ENCODE results near the gene LRP1B. TPM values are rescaled to one million over a fixed set of nuclear protein-coding genes. Genes with fewer than 3 reads are reported as not detected.

The LRP1B gene
- polyA plus RNA-seq, 1 of the 3 experiments (the other 2 are of a cell fraction), result 0.28 TPM

DNA sequence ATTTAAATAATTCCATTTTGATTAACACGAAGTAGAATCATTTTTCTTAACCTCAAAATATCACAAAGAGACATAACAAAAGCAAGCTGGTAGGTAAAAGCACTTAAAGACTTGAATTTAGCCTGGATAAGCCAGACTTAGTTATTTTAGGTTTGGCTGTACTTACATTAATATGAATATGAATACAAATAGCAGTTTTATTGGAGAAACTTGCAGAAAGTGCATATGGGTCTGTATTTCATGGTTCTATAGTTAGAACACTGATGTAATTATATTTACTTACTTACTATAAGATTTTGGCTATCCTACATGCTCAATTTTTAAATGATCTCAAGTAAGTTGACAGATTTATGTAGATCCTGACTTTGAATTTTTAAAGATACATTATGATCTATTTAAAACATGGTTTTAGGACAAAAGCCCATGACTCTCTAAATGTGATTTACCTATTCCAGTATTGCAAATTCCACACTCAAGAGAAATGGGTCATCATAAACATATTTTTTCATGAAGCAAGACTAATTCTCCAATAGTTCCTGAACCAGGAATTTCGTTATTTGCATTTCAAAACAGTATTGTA is 1775.2 kb downstream of the LRP1B start (continued):
- no peak for TF ChIP-seq USF2 (IDR thresholded peaks at IDR 0.05; ENCODE audit: borderline replicate concordance, low read depth, low read length)
- TF ChIP-seq MAX (IDR thresholded peaks at IDR 0.05; ENCODE audit: low read depth), result no peak
- no peak for TF ChIP-seq TAF1 (IDR thresholded peaks at IDR 0.05; ENCODE audit: borderline replicate concordance, low read depth, low read length)
- no peak for TF ChIP-seq TEAD4 (IDR thresholded peaks at IDR 0.05; ENCODE audit: borderline replicate concordance, insufficient read depth)
- no peak for TF ChIP-seq CHD2 (IDR thresholded peaks at IDR 0.05; ENCODE audit: low read length, partially characterized antibody)
- TF ChIP-seq NFIC (IDR thresholded peaks at IDR 0.05; ENCODE audit: borderline replicate concordance), result no peak
- no peak for TF ChIP-seq YY1 (IDR thresholded peaks at IDR 0.05; ENCODE audit: low read depth)
- TF ChIP-seq GATA2 (CRISPR knock-in tag; IDR thresholded peaks at IDR 0.05), result no peak
- TF ChIP-seq SMC3 (IDR thresholded peaks at IDR 0.05; ENCODE audit: low read depth, low read length), result no peak

GRCh38 chr2:140354544-140354943 is 1776.3 kb downstream of the LRP1B start:
- H3K9me3 ChIP-seq, result no peaks in the 10 kb centered on the region
- H2AFZ ChIP-seq (ENCODE audit: low read depth), result no peak overlapping the region
- H3K9me2 ChIP-seq, result no peaks in the 10 kb centered on the region
- TF ChIP-seq IRF3 (IDR thresholded peaks at IDR 0.05; ENCODE audit: low read depth, low read length) (no peak), FOSL2 (IDR thresholded peaks at IDR 0.05; ENCODE audit: borderline replicate concordance, low read depth) (no peak), RFX5 (IDR thresholded peaks at IDR 0.05; ENCODE audit: low read length) (no peak), POLR2AphosphoS5 (IDR thresholded peaks at IDR 0.05; ENCODE audit: low read depth, low read length) (no peak), RAD21 (IDR thresholded peaks at IDR 0.05; ENCODE audit: low read length) (no peak), YY1 (IDR thresholded peaks at IDR 0.05; ENCODE audit: low read depth) (no peak), EZH2phosphoT487 (IDR thresholded peaks at IDR 0.05; ENCODE audit: borderline replicate concordance, low read depth) (no peak), GATA2 (CRISPR knock-in tag; IDR thresholded peaks at IDR 0.05) (no peak), GABPA (IDR thresholded peaks at IDR 0.05; ENCODE audit: low read depth) (no peak), SIN3A (IDR thresholded peaks at IDR 0.05; ENCODE audit: borderline replicate concordance, low read depth, low read length) (no peak), SMC3 (IDR thresholded peaks at IDR 0.05; ENCODE audit: low read depth, low read length) (no peak)
- TF ChIP-seq, protein P1, sequence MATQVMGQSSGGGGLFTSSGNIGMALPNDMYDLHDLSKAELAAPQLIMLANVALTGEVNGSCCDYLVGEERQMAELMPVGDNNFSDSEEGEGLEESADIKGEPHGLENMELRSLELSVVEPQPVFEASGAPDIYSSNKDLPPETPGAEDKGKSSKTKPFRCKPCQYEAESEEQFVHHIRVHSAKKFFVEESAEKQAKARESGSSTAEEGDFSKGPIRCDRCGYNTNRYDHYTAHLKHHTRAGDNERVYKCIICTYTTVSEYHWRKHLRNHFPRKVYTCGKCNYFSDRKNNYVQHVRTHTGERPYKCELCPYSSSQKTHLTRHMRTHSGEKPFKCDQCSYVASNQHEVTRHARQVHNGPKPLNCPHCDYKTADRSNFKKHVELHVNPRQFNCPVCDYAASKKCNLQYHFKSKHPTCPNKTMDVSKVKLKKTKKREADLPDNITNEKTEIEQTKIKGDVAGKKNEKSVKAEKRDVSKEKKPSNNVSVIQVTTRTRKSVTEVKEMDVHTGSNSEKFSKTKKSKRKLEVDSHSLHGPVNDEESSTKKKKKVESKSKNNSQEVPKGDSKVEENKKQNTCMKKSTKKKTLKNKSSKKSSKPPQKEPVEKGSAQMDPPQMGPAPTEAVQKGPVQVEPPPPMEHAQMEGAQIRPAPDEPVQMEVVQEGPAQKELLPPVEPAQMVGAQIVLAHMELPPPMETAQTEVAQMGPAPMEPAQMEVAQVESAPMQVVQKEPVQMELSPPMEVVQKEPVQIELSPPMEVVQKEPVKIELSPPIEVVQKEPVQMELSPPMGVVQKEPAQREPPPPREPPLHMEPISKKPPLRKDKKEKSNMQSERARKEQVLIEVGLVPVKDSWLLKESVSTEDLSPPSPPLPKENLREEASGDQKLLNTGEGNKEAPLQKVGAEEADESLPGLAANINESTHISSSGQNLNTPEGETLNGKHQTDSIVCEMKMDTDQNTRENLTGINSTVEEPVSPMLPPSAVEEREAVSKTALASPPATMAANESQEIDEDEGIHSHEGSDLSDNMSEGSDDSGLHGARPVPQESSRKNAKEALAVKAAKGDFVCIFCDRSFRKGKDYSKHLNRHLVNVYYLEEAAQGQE (IDR thresholded peaks at IDR 0.05; ENCODE audit: low read depth, low read length), result no peak
- TF ChIP-seq, protein P2, sequence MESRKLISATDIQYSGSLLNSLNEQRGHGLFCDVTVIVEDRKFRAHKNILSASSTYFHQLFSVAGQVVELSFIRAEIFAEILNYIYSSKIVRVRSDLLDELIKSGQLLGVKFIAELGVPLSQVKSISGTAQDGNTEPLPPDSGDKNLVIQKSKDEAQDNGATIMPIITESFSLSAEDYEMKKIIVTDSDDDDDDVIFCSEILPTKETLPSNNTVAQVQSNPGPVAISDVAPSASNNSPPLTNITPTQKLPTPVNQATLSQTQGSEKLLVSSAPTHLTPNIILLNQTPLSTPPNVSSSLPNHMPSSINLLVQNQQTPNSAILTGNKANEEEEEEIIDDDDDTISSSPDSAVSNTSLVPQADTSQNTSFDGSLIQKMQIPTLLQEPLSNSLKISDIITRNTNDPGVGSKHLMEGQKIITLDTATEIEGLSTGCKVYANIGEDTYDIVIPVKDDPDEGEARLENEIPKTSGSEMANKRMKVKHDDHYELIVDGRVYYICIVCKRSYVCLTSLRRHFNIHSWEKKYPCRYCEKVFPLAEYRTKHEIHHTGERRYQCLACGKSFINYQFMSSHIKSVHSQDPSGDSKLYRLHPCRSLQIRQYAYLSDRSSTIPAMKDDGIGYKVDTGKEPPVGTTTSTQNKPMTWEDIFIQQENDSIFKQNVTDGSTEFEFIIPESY (IDR thresholded peaks at IDR 0.05; ENCODE audit: borderline replicate concordance, low read depth), result no peak
- TF ChIP-seq, protein P3, sequence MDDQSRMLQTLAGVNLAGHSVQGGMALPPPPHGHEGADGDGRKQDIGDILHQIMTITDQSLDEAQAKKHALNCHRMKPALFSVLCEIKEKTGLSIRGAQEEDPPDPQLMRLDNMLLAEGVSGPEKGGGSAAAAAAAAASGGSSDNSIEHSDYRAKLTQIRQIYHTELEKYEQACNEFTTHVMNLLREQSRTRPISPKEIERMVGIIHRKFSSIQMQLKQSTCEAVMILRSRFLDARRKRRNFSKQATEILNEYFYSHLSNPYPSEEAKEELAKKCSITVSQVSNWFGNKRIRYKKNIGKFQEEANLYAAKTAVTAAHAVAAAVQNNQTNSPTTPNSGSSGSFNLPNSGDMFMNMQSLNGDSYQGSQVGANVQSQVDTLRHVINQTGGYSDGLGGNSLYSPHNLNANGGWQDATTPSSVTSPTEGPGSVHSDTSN (IDR thresholded peaks at IDR 0.05), result no peak
- POLR2A ChIA-PET, result no interaction called here
- peaks cover 9 to 10% of the 10 kb centered on the region in 2 experiments; a peak in 2 of 4 replicates for H3K4me1 ChIP-seq (ENCODE audit: control insufficient read depth in 1 of 2, insufficient read depth in 2 of 2, low read depth in 1 of 2, low read length in 1 of 2)
- no peaks in the 10 kb centered on the region for H3F3A ChIP-seq (replicated peaks; ENCODE audit: insufficient read depth)
- H3K27ac ChIP-seq (ENCODE audit: low read depth in 2 of 2, low read length in 1 of 2), result no peak overlapping the region
- H3K4me3 ChIP-seq (ENCODE audit: low read depth in 2 of 2, low read length in 1 of 2), result no peak overlapping the region
- no peak overlapping the region for H3K4me2 ChIP-seq
- H3K27me3 ChIP-seq (ENCODE audit: insufficient read depth), result no peaks in the 10 kb centered on the region
- H4K20me1 ChIP-seq (ENCODE audit: insufficient read depth), result no peaks in the 10 kb centered on the region
- CTCF ChIA-PET, result no interaction called here
- H3K79me2 ChIP-seq (ENCODE audit: insufficient read depth), result no peaks in the 10 kb centered on the region
- no peaks in the 10 kb centered on the region for H3K36me3 ChIP-seq (replicated peaks in 1 of 2; ENCODE audit: control insufficient read depth in 1 of 2, insufficient read depth in 2 of 2, low read length in 1 of 2)
- no peak for DNase-seq
- WGBS (ENCODE audit: low lambda C conversion rate), result 85% methylated on average over 2 of the region's 2 CpGs
- H3K9ac ChIP-seq, result no peak overlapping the region
